HEK293T (cell line): ENCODE data around the gene MOK.

ENCODE experiments used
- CTCF ChIA-PET: fragments of 350-600 bp; formaldehyde crosslinking; extraction: SDS; loops from one replicate; lab custom pipeline; 2021; ENCODE audit warnings: antibody characterized with exemption, inconsistent platforms; lab: Yijun Ruan, JAX
- POLR2A ChIA-PET: fragments of 350-600 bp; formaldehyde crosslinking; extraction: SDS; loops from one replicate; lab custom pipeline; 2020; ENCODE audit warnings: antibody characterized with exemption, inconsistent platforms; lab: Yijun Ruan, JAX
- DNase-seq: peaks from one replicate; pipeline ENCODE4 v3.0.0; 2012; ENCODE audit warnings: mixed read lengths; ENCODE audit errors: extremely low spot score
- ARNT ChIP-seq: fragments of 450-650 bp; IDR thresholded peaks from 2 replicates; pipeline ENCODE4 v1.6.1; 2017; ENCODE audit warnings: mild to moderate bottlenecking
- BHLHE40 ChIP-seq: fragments of 450-650 bp; IDR thresholded peaks from 2 replicates; pipeline ENCODE4 v1.6.1; 2016; ENCODE audit warnings: mild to moderate bottlenecking, moderate library complexity, borderline replicate concordance
- CTBP1 ChIP-seq: fragments of 450-650 bp; IDR thresholded peaks from 2 replicates; pipeline ENCODE4 v1.6.1; 2016; ENCODE audit warnings: borderline replicate concordance
- ELF4 ChIP-seq: fragments of 450-650 bp; IDR thresholded peaks from 2 replicates; pipeline ENCODE4 v1.6.1; 2017; ENCODE audit warnings: antibody characterized with exemption
- FOXA1 ChIP-seq: fragments of 450-650 bp; IDR thresholded peaks from 2 replicates; pipeline ENCODE4 v1.6.1; 2016; ENCODE audit warnings: mild to moderate bottlenecking
- FOXK2 ChIP-seq: fragments of 450-650 bp; IDR thresholded peaks from 2 replicates; pipeline ENCODE4 v1.6.1; 2016; ENCODE audit warnings: mild to moderate bottlenecking
- FOXM1 ChIP-seq: fragments of 450-650 bp; IDR thresholded peaks from 2 replicates; pipeline ENCODE4 v1.6.1; 2017; ENCODE audit warnings: mild to moderate bottlenecking, borderline replicate concordance
- HDGF ChIP-seq: fragments of 450-650 bp; IDR thresholded peaks from 2 replicates; pipeline ENCODE4 v1.6.1; 2017; ENCODE audit warnings: antibody characterized with exemption, borderline replicate concordance
- L3MBTL2 ChIP-seq: fragments of 450-650 bp; conservative IDR thresholded peaks from 2 replicates; pipeline ENCODE4 v1.6.1; 2016; ENCODE audit warnings: mild to moderate bottlenecking
- LEF1 ChIP-seq: fragments of 450-650 bp; IDR thresholded peaks from 2 replicates; pipeline ENCODE4 v1.6.1; 2017; ENCODE audit warnings: mild to moderate bottlenecking, borderline replicate concordance
- NFRKB ChIP-seq: fragments of 450-650 bp; IDR thresholded peaks from 2 replicates; pipeline ENCODE4 v1.6.1; 2016; ENCODE audit warnings: mild to moderate bottlenecking, moderate library complexity
- SP1 ChIP-seq: fragments of 450-650 bp; IDR thresholded peaks from 2 replicates; pipeline ENCODE4 v1.6.1; 2017
- SUZ12 ChIP-seq: fragments of 450-650 bp; IDR thresholded peaks from 2 replicates; pipeline ENCODE4 v1.6.1; 2016; ENCODE audit warnings: mild to moderate bottlenecking
- TARDBP ChIP-seq: fragments of 450-650 bp; IDR thresholded peaks from 2 replicates; pipeline ENCODE4 v1.6.1; 2016
- ZNF384 ChIP-seq: fragments of 450-650 bp; IDR thresholded peaks from 2 replicates; pipeline ENCODE4 v1.6.1; 2016
- TF ChIP-seq, protein P1 (sequence below): fragments of 450-650 bp; IDR thresholded peaks from 2 replicates; pipeline ENCODE4 v1.6.1; 2016

The MOK gene

DNA sequence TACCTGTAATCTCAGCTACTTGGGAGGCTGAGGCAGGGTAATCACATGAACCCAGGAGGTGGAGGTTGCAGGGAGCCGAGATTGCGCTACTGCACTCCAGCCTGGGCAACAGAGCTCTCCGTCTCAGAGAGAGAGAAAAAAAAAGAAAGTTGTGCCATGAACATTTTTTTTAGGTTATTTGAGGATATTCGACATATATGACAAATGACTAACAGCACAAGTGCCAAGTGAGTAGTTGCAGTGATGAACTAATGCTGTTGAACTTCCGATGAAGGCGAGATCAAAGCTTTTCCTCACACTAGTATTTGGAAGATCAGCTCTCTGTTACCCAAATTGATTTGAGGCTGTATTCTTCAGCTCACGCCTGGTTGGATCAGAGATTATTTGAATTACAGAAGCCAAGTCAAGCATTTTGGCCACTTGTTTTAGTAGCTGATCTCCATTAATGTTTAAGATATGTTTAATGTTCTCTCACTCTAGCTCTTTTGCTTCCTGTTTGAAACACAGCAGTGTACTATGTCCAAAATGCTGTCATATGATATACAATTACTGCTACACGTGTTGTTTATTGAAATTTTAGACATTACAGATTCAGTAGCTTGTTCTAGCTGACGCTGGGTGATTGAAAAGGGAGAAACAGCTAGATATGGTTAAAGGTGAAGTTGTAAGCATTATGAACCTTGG lies 121.9 kb downstream of the MOK start:
- POLR2A ChIA-PET, result interaction anchor here (0.7 kb wide), 1 partner anchor 35 kb away, joined by 3 read pairs; no protein-coding TSS in a partner anchor
- DNase-seq, result no peak
- CTCF ChIA-PET, result interaction anchor here (1.1 kb wide), 1 partner anchor 38 kb away, joined by 3 read pairs; no protein-coding TSS in a partner anchor

DNA sequence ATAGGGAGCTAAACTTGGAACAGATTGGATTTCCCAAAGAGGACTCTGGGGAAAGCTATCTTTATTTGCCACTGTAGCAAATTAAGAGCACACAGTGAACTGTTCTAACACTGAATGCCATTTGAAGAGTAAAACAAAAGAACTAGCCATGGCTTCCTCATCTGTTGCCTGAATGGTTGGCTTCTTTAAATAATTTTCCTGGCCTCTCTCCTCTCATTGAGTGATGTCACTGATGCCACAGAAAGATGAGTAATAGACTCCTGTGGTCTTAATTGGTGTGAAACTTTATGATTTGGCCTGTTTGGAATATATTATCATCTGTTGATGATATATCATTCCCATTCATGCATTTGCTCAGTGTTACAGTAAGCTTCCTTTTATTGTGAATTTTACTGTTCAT lies 122.8 kb downstream of the MOK start:
- CTCF ChIA-PET, result interaction anchor here (0.7 to 1.4 kb wide), 5 partner anchors 11 to 411 kb away, joined by 3 to 6 read pairs (median 4); no protein-coding TSS in a partner anchor
- POLR2A ChIA-PET, result no interaction called here
- TF ChIP-seq, protein P1, sequence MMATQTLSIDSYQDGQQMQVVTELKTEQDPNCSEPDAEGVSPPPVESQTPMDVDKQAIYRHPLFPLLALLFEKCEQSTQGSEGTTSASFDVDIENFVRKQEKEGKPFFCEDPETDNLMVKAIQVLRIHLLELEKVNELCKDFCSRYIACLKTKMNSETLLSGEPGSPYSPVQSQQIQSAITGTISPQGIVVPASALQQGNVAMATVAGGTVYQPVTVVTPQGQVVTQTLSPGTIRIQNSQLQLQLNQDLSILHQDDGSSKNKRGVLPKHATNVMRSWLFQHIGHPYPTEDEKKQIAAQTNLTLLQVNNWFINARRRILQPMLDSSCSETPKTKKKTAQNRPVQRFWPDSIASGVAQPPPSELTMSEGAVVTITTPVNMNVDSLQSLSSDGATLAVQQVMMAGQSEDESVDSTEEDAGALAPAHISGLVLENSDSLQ, result 0 out of 2 replicates have a peak, but pooled peaks have one; percentile 9
- TF ChIP-seq LEF1, result no peak
- TF ChIP-seq SP1, result no peak
- no peak for TF ChIP-seq FOXA1
- TF ChIP-seq NFRKB, result no peak
- TF ChIP-seq FOXK2, result no peak
- DNase-seq, result no peak

More for the DNA sequence above, 121.9 kb downstream of the MOK start:
- TF ChIP-seq ZNF384 (no peak), TARDBP (no peak), FOXM1 (no peak)

DNA sequence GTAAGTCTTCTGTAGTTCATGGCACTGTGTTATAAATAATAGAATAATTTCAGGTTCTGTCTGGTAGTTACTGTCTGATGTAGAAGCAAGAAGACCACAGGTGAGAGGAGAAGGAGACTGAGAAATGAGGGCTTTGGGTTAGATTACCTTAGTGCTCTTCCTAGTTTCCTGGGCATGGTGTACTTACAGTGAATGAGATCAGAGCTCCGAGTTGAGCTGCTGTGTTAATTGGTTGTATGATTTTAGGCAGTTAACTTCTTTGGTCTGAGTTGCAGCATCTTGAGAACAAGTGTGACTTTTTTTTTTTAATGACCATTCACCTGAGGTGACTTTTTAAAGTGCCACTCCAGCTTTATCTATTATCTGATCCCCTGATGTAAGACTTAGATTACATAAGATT lies 123.8 kb downstream of the MOK start:
- no peak for DNase-seq
- ChIA-PET CTCF (interaction anchor here (0.6 to 1.4 kb wide), 4 partner anchors 10 to 95 kb away, joined by 3 to 6 read pairs (median 4); no protein-coding TSS in a partner anchor), POLR2A (interaction anchor here (1.1 kb wide), 1 partner anchor 41 kb away, joined by 3 read pairs; the partner anchor contains the start of gene WDR20)
- TF ChIP-seq SUZ12, result no peak
- no peak for TF ChIP-seq HDGF
- TF ChIP-seq LEF1, result no peak
- no peak for TF ChIP-seq ELF4
- TF ChIP-seq ZNF384, result no peak
- TF ChIP-seq CTBP1, result no peak
- TF ChIP-seq, protein P1, result no peak
- no peak for TF ChIP-seq FOXM1
- no peak for TF ChIP-seq FOXK2
- TF ChIP-seq TARDBP, result no peak
- TF ChIP-seq ARNT, result no peak
- no peak for TF ChIP-seq FOXA1
- no peak for TF ChIP-seq SP1
- TF ChIP-seq NFRKB, result no peak
- no peak for TF ChIP-seq L3MBTL2
- TF ChIP-seq BHLHE40, result no peak

DNA sequence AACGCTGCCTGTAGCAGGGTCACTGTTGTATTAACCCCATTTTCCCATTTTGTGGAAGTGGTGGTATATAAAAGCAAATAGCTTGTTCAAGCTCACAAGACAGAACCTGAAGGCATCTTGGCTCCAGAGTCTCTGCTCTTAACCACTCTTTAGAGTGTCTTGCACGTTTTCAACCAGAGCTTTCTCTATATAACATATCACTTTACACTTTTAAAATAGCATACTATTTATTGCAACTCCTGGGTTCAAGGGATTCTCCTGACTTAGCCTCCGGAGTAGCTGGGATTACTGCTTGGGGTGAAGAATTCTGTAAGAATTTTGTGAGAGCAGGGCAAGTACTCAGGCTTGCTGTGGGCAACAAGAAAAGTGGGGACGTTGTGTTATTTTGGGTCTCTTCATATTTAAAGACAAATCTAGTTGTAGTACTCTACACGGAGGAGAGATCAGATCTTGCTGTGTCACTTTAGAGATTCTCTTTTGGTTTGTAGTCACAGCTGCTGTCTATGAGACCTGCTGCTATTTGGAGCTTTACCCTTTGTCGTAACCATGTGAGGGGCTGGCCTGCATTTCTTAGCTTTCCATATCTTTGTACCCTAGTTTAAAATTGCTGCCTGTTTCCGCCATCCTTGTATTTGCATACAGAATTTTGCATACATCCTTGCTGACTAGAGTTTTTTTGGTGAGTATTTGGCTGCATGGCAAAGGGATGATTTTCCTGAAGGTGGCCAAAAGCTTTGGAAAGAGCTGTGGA lies 124.5 kb downstream of the MOK start:
- CTCF ChIA-PET, result interaction anchor here (1.1 kb wide), 1 partner anchor 15 kb away, joined by 4 read pairs; no protein-coding TSS in a partner anchor
- TF ChIP-seq NFRKB (no peak), FOXA1 (no peak), CTBP1 (no peak), HDGF (no peak), BHLHE40 (no peak), SUZ12 (no peak), ZNF384 (no peak), ARNT (no peak), TARDBP (no peak), LEF1 (no peak), L3MBTL2 (no peak), FOXK2 (no peak), SP1 (no peak), FOXM1 (no peak), ELF4 (no peak)
- TF ChIP-seq, protein P1, result no peak
- DNase-seq, result no peak
- POLR2A ChIA-PET, result interaction anchor here (1.0 kb wide), 1 partner anchor 40 kb away, joined by 3 read pairs; the partner anchor contains the start of gene WDR20
